Transverse colon (tissue), 4 donors: ENCODE measurements around the gene JAKMIP1. TPM values are rescaled to one million over a fixed set of nuclear protein-coding genes. Genes with fewer than 3 reads are reported as not detected.

ENCODE experiments used
- DNase-seq: peaks from one replicate; pipeline ENCODE4 v3.0.0-alpha.2; 2019
- H3K27ac ChIP-seq, 4 donors: fragments of 200-600 bp; sonication (generic); 2 replicates each; pipeline ENCODE4 v1.5.1; 2016 to 2018; ENCODE audit warnings: inconsistent platforms in 4 of 4
- H3K27me3 ChIP-seq: fragments of 200-600 bp; sonication (generic); 2 replicates; pipeline ENCODE4 v1.5.1; 2017; ENCODE audit warnings: inconsistent platforms
- H3K36me3 ChIP-seq, 4 donors: fragments of 200-600 bp; sonication (generic); 2 replicates each; pipeline ENCODE4 v1.5.1; 2017 to 2019; ENCODE audit warnings: inconsistent platforms in 4 of 4
- H3K4me1 ChIP-seq, 4 donors: fragments of 200-600 bp; sonication (generic); 2 replicates each; pipeline ENCODE4 v1.5.1; 2017 to 2020; ENCODE audit warnings: inconsistent platforms in 4 of 4
- H3K4me3 ChIP-seq, 4 donors: fragments of 200-600 bp; sonication (generic); 1 replicate in 1 of 4; 2 replicates in 3 of 4; pipeline versions ENCODE4 v1.5.1 to v1.6.1; 2017 to 2019; ENCODE audit warnings: inconsistent platforms in 4 of 4
- H3K9me3 ChIP-seq, 2 donors: fragments of 200-600 bp; sonication (generic); 2 replicates each; pipeline ENCODE4 v1.5.1; 2017 to 2019; ENCODE audit warnings: inconsistent platforms in 2 of 2
- EP300 ChIP-seq: sonication (generic); formaldehyde crosslinking; IDR thresholded peaks from one replicate; pipeline ENCODE4 v1.6.1; 2017; ENCODE audit warnings: antibody characterized with exemption, low read depth
- POLR2A ChIP-seq: fragments of 450-650 bp; IDR thresholded peaks from one replicate; pipeline ENCODE4 v1.6.1; 2016; ENCODE audit warnings: antibody characterized with exemption, mild to moderate bottlenecking, moderate library complexity
- POLR2AphosphoS5 ChIP-seq, 3 donors: sonication (generic); formaldehyde crosslinking; IDR thresholded peaks; one replicate each; pipeline ENCODE4 v1.6.1; 2016; ENCODE audit warnings: antibody characterized with exemption in 3 of 3
- WGBS, 2 donors: methylation state at CpG; one replicate each; pipeline ENCODE4 v1.1.5; 2018; ENCODE audit warnings: low coverage in 1 of 2; 5-methylcytosine and 5-hydroxymethylcytosine counted together
- in situ Hi-C, 4 donors: fragments of 200-750 bp; cut with MboI; loops; one replicate each; pipeline versions ENCODE4 v1.15.0 to v1.15.1; 2017; ENCODE audit warnings: low sequenced_read_pairs in 3 of 4, low pct_ligation_motif_present in 1 of 4, low pct_unique_long_range_greater_than_20kb in 1 of 4
- intact Hi-C: fragments of 100-400 bp; cut with DNase I; formaldehyde crosslinking; loops from one replicate; pipeline ENCODE4 v1.15.1; 2023; ENCODE audit warnings: low total_unique reads
- total RNA-seq, 4 donors: library from RNA; depleted of rRNA; stranded (reverse); fragments of >200 nt; gene quantifications; one replicate each; pipeline ENCODE4 v1.1.0, GENCODE V29; 2016
- TF ChIP-seq, protein P1 (sequence below), 5 experiments: fragments of 200-600 bp in 3 of 5; fragments of 450-650 bp in 2 of 5; sonication (generic) in 3 of 5; IDR thresholded peaks; 1 replicate in 2 of 5; 2 replicates in 3 of 5; pipeline ENCODE4 v1.5.1; 2016 to 2017; ENCODE audit warnings: antibody characterized with exemption in 5 of 5, inconsistent platforms in 3 of 5, mild to moderate bottlenecking in 2 of 5, moderate library complexity in 1 of 5

JAKMIP1 gene
- total RNA-seq, 4 donors from 2014 or later, result 1.2 to 1.7 TPM; not detected in 2

- intact Hi-C loops (no loop called here), in situ Hi-C loops (no loop called here)
- Histone ChIP-seq H3K9me3 (no peaks in the 10 kb centered on the region), H3K27ac (no peak overlapping the region), H3K27me3 (no peaks in the 10 kb centered on the region), H3K4me1 (no peaks in the 10 kb centered on the region), H3K36me3 (no peaks in the 10 kb centered on the region), H3K4me3 (no peak overlapping the region)
- WGBS, 2 donors, result 74 to 85% methylated on average over 7 to 14 of the region's 14 CpGs
- TF ChIP-seq POLR2A, result no peak
- no peak for TF ChIP-seq EP300
- TF ChIP-seq, protein P1, sequence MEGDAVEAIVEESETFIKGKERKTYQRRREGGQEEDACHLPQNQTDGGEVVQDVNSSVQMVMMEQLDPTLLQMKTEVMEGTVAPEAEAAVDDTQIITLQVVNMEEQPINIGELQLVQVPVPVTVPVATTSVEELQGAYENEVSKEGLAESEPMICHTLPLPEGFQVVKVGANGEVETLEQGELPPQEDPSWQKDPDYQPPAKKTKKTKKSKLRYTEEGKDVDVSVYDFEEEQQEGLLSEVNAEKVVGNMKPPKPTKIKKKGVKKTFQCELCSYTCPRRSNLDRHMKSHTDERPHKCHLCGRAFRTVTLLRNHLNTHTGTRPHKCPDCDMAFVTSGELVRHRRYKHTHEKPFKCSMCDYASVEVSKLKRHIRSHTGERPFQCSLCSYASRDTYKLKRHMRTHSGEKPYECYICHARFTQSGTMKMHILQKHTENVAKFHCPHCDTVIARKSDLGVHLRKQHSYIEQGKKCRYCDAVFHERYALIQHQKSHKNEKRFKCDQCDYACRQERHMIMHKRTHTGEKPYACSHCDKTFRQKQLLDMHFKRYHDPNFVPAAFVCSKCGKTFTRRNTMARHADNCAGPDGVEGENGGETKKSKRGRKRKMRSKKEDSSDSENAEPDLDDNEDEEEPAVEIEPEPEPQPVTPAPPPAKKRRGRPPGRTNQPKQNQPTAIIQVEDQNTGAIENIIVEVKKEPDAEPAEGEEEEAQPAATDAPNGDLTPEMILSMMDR (IDR thresholded peaks at IDR 0.05), result no peak
- TF ChIP-seq POLR2AphosphoS5 (IDR thresholded peaks at IDR 0.05), result no peak
- no peak for DNase-seq
Observed at GRCh38 chr4:6046526-6047129, 153.7 kb downstream of the JAKMIP1 start.

- no peak overlapping the region for H3K4me3 ChIP-seq
- 34 to 53% methylated on average over 6 to 9 of the region's 9 CpGs for WGBS, 2 donors
- DNase-seq, result no peak
- H3K27ac ChIP-seq, result no peak overlapping the region
- TF ChIP-seq, protein P1 (IDR thresholded peaks at IDR 0.05), result no peak
- TF ChIP-seq EP300 (no peak), POLR2A (no peak), POLR2AphosphoS5 (IDR thresholded peaks at IDR 0.05) (no peak)
- no peaks in the 10 kb centered on the region for H3K27me3 ChIP-seq
- in situ Hi-C loops, result no loop called here
- H3K9me3 ChIP-seq, result no peaks in the 10 kb centered on the region
- intact Hi-C loops, result no loop called here
- H3K36me3 ChIP-seq, result no peaks in the 10 kb centered on the region
- H3K4me1 ChIP-seq, result no peaks in the 10 kb centered on the region
Observed at GRCh38 chr4:6044805-6045204, 155.5 kb downstream of the JAKMIP1 start.

DNA sequence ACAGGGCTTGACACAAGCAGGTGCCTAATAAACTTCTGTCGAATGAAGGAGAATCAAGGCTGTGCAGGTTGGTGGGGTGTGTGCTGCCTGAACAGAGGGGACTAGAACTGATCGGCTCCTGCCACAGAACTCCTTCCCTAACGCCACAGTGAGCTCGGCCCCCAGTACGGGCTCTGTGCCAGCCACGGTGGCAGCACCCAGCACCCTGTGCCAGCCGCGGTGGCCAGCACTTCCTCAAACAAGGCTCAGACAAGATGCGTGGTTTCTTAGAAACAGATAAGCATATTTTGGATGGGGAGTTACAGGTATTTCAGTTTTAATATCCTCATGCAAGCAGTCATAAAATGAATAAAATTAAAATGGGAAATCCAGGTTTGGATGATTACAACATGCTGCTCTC is 156.1 kb downstream of the JAKMIP1 start:
- DNase-seq, result no peak
- Histone ChIP-seq H3K27me3 (no peaks in the 10 kb centered on the region), H3K27ac (no peak overlapping the region), H3K4me1 (no peaks in the 10 kb centered on the region), H3K4me3 (no peak overlapping the region), H3K9me3 (no peaks in the 10 kb centered on the region), H3K36me3 (no peaks in the 10 kb centered on the region)
- in situ Hi-C loops, result no loop called here
- intact Hi-C loops, result no loop called here
- WGBS, 2 donors, result 44 to 50% methylated on average over 1 to 9 of the region's 9 CpGs
- TF ChIP-seq POLR2AphosphoS5 (IDR thresholded peaks at IDR 0.05) (no peak), EP300 (no peak), POLR2A (no peak)
- TF ChIP-seq, protein P1 (IDR thresholded peaks at IDR 0.05), result no peak

DNA sequence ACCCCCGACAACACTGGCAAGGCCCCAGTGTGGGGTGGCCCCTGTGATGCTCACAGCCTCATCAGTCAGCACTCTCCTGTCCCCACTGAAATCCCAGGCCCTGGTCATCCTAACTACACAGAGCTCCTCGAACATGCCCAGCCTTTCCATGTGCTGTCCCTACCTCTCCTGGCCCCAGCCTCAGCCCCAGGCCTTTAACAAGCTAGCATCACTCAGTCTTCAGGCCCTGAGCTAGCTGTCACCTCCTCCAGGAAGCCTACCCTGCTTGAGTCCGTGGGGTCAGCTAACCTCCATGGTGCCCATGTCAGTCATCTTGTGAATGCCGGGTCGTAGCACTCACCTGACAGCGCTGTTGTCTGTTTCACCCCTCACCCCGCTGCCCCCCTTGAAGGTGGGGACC is 156.5 kb downstream of the JAKMIP1 start:
- WGBS, 2 donors, result 76 to 100% methylated on average over 1 to 7 of the region's 7 CpGs
- intact Hi-C loops, result no loop called here
- in situ Hi-C loops, result no loop called here
- Histone ChIP-seq H3K9me3 (no peaks in the 10 kb centered on the region), H3K4me1 (no peaks in the 10 kb centered on the region), H3K36me3 (no peaks in the 10 kb centered on the region), H3K27me3 (no peaks in the 10 kb centered on the region), H3K27ac (no peak overlapping the region), H3K4me3 (no peak overlapping the region)
- DNase-seq, result no peak
- no peak for TF ChIP-seq EP300
- TF ChIP-seq POLR2A, result no peak
- TF ChIP-seq, protein P1 (IDR thresholded peaks at IDR 0.05), result no peak
- TF ChIP-seq POLR2AphosphoS5 (IDR thresholded peaks at IDR 0.05), result no peak
